PC-3 (cell line): ENCODE data around the gene NALCN. TPM values are rescaled to one million over a fixed set of nuclear protein-coding genes. Genes with fewer than 3 reads are reported as not detected.
A peak's percentile ranks its signal among the peaks of the same experiment; 100 is the strongest.

Source experiments
- ATAC-seq: fragments of 200-7000 bp; cut with Tn5 transposase; 2 replicates; pipeline ENCODE4 v1.9.1; 2020; ENCODE audit warnings: mild to moderate bottlenecking, moderate library complexity
- BruUV-seq: library from RNA; stranded (reverse); fragments of 400-500 nt; replicated peaks from 2 replicates; lab custom pipeline; 2021; lab: Mats Ljungman, UMichigan
- CTCF ChIA-PET: fragments of 300-600 bp; sonication (Branson Sonifier 250); formaldehyde crosslinking; loops from one replicate; lab custom pipeline; 2022; ENCODE audit warnings: antibody characterized with exemption; lab: Charles Lee
- POLR2A ChIA-PET: fragments of 300-600 bp; sonication (Branson Sonifier 250); formaldehyde crosslinking; loops from one replicate; lab custom pipeline; 2022; ENCODE audit warnings: antibody characterized with exemption; ENCODE audit not compliant: unreplicated experiment; lab: Charles Lee
- DNase-seq: peaks from one replicate; pipeline ENCODE4 v3.0.0-alpha.2; 2015
- H2AFZ ChIP-seq: fragments of 300-600 bp; sonication (generic); 2 replicates; pipeline ENCODE4 v1.6.0; 2016; ENCODE audit warnings: antibody characterized with exemption, low read length
- H3F3A ChIP-seq: fragments of 300-600 bp; sonication (generic); one replicate; pipeline ENCODE4 v1.6.0; 2017; ENCODE audit warnings: antibody characterized with exemption, low read length, control low read depth, mild to moderate bottlenecking; ENCODE audit not compliant: unreplicated experiment
- H3K27ac ChIP-seq: fragments of 300-600 bp; sonication (generic); 2 replicates; pipeline ENCODE4 v1.5.1; 2016; ENCODE audit warnings: mild to moderate bottlenecking, low read length
- H3K27me3 ChIP-seq: fragments of 300-600 bp; sonication (generic); 2 replicates; pipeline ENCODE4 v1.6.1; 2016; ENCODE audit warnings: low read length, mixed read lengths
- H3K36me3 ChIP-seq: fragments of 300-600 bp; sonication (generic); 2 replicates; pipeline ENCODE4 v1.6.1; 2016; ENCODE audit warnings: low read depth, mixed run types, low read length, mixed read lengths
- H3K4me1 ChIP-seq: fragments of 300-600 bp; sonication (generic); 2 replicates; pipeline ENCODE4 v1.5.1; 2016; ENCODE audit warnings: low read length; ENCODE audit not compliant: insufficient read depth
- H3K4me2 ChIP-seq: fragments of 300-600 bp; sonication (generic); 2 replicates; pipeline ENCODE4 v1.6.0; 2016; ENCODE audit warnings: low read length
- H3K4me3 ChIP-seq: fragments of 300-600 bp; sonication (generic); 2 replicates; pipeline ENCODE4 v1.5.1; 2016; ENCODE audit warnings: mild to moderate bottlenecking, low read length, mixed read lengths
- H3K79me2 ChIP-seq: fragments of 300-600 bp; sonication (generic); 2 replicates; pipeline ENCODE4 v1.6.1; 2017; ENCODE audit warnings: low read length, mixed read lengths
- H3K9ac ChIP-seq: fragments of 300-600 bp; sonication (generic); 2 replicates; pipeline ENCODE4 v1.6.0; 2016; ENCODE audit warnings: mild to moderate bottlenecking, low read length
- H3K9me2 ChIP-seq: fragments of 300-600 bp; sonication (generic); replicated peaks from 2 replicates; pipeline ENCODE4 v1.6.1; 2016; ENCODE audit warnings: mixed run types, low read length, mixed read lengths
- H3K9me3 ChIP-seq: fragments of 300-600 bp; sonication (generic); 2 replicates; pipeline ENCODE4 v1.6.1; 2016; ENCODE audit warnings: low read length, mixed read lengths
- H4K20me1 ChIP-seq: fragments of 300-600 bp; sonication (generic); 2 replicates; pipeline ENCODE4 v1.6.1; 2016; ENCODE audit warnings: low read length, mixed read lengths
- EZH2 ChIP-seq: fragments of 300-600 bp; sonication (generic); IDR thresholded peaks from one replicate; pipeline ENCODE4 v1.6.1; 2017; ENCODE audit warnings: antibody characterized with exemption, mild to moderate bottlenecking, low read length; ENCODE audit not compliant: unreplicated experiment
- EZH2phosphoT487 ChIP-seq: fragments of 300-600 bp; sonication (generic); IDR thresholded peaks from 2 replicates; pipeline ENCODE4 v1.6.1; 2018; ENCODE audit warnings: mild to moderate bottlenecking, antibody characterized with exemption, low read length, borderline replicate concordance
- intact Hi-C: fragments of 100-400 bp; cut with micrococcal nuclease; formaldehyde crosslinking; loops from 2 replicates; pipeline ENCODE4 v1.9.0; 2023
- total RNA-seq: library from RNA; depleted of rRNA; stranded (reverse); fragments of >200 nt; gene quantifications from 2 replicates; pipeline ENCODE4 v1.2.3, GENCODE V29; 2014
- TF ChIP-seq, protein P1 (sequence below): fragments of 300-600 bp; sonication (generic); conservative IDR thresholded peaks from 2 replicates; pipeline ENCODE4 v1.5.1; 2017; ENCODE audit warnings: antibody characterized with exemption, low read depth, mild to moderate bottlenecking, low read length

NALCN gene
- total RNA-seq, 1 experiment from 2014 or later: 11.8 TPM

DNA sequence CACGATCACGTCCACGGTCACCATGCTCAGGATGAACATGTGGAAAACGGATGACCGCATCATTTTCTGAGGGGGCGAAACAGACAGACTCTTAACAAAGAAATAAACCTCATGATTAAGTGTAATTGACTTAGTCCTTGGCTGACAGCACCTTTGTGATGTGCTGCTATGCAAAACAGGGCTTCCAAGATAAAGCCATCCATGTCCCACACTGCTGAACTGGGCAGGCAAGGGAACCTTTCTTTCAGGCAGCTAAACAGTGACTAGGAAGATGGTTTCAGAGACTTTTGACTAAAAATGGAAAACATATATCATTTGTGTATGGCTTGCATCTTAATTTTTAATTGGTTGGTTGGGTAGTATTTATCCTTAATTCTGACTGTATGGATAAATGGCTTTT, 157.8 kb downstream of the NALCN start:
- Histone ChIP-seq H3K27me3 (no peaks in the 10 kb centered on the region), H3K4me3 (no peak overlapping the region), H3K4me2 (peak overlapping the region; percentile 53), H3K4me1 (peaks cover 23% of the 10 kb centered on the region), H3K9me2 (no peaks in the 10 kb centered on the region), H3K9me3 (no peaks in the 10 kb centered on the region), H3K9ac (peak overlapping the region; percentile 46), H3K36me3 (no peaks in the 10 kb centered on the region), H4K20me1 (no peaks in the 10 kb centered on the region), H3F3A (no peaks in the 10 kb centered on the region), H3K79me2 (no peaks in the 10 kb centered on the region), H3K27ac (peak overlapping the region; percentile 83), H2AFZ (peak overlapping the region; percentile 68; the same call in 1 of the 2 replicates)
- ChIA-PET POLR2A (interaction anchor here (0.7 kb wide), 1 partner anchor 145 kb away, joined by 3 read pairs; no protein-coding TSS in a partner anchor), CTCF (interaction anchor here (1.1 kb wide), 1 partner anchor 9 kb away, joined by 5 read pairs; no protein-coding TSS in a partner anchor)
- DNase-seq: no peak
- BruUV-seq: no TSS peak
- no peak for TF ChIP-seq EZH2
- TF ChIP-seq, protein P1, sequence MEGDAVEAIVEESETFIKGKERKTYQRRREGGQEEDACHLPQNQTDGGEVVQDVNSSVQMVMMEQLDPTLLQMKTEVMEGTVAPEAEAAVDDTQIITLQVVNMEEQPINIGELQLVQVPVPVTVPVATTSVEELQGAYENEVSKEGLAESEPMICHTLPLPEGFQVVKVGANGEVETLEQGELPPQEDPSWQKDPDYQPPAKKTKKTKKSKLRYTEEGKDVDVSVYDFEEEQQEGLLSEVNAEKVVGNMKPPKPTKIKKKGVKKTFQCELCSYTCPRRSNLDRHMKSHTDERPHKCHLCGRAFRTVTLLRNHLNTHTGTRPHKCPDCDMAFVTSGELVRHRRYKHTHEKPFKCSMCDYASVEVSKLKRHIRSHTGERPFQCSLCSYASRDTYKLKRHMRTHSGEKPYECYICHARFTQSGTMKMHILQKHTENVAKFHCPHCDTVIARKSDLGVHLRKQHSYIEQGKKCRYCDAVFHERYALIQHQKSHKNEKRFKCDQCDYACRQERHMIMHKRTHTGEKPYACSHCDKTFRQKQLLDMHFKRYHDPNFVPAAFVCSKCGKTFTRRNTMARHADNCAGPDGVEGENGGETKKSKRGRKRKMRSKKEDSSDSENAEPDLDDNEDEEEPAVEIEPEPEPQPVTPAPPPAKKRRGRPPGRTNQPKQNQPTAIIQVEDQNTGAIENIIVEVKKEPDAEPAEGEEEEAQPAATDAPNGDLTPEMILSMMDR: no peak
- no peak for TF ChIP-seq EZH2phosphoT487
- no peak; the same call in 1 of the 2 replicates for ATAC-seq
- intact Hi-C loops: no loop called here

DNA sequence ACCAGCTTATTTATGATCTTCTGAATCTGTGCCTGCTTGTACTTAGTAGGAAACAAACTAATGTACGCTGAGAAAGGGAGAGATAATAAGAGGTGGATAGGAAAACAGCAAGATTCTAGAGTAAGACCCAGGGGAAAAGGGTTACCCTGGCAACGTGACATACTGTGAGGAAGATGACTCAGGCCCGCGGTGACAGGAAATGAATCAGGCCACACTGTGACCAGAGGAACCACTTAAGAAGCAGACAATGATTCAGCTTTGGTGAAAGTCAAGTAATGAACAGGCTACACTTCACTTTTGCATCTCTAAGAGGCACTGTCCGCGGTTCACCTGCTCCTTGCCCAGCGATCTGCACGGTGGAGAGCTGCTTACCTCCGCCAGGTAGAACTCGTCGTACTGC, 158.2 kb downstream of the NALCN start:
- H3K79me2 ChIP-seq: no peaks in the 10 kb centered on the region
- H3K4me3 ChIP-seq: peak overlapping the region; percentile 10; the same call in 1 of the 2 replicates
- peak overlapping the region; percentile 46 for H3K9ac ChIP-seq
- intact Hi-C loops: no loop called here
- ChIA-PET CTCF (interaction anchor here (1.1 kb wide), 1 partner anchor 9 kb away, joined by 5 read pairs; no protein-coding TSS in a partner anchor), POLR2A (interaction anchor here (0.6 to 0.7 kb wide), 2 partner anchors 48 to 145 kb away, joined by 3 read pairs; no protein-coding TSS in a partner anchor)
- peak overlapping the region; percentile 83 for H3K27ac ChIP-seq
- H3K36me3 ChIP-seq: no peaks in the 10 kb centered on the region
- no peaks in the 10 kb centered on the region for H3K27me3 ChIP-seq
- H2AFZ ChIP-seq: peak overlapping the region; percentile 68; the same call in 1 of the 2 replicates
- DNase-seq (peak; percentile 90), ATAC-seq (peak; percentile 92)
- no peaks in the 10 kb centered on the region for H3K9me3 ChIP-seq
- H3K9me2 ChIP-seq: no peaks in the 10 kb centered on the region
- no TSS peak for BruUV-seq
- H3K4me2 ChIP-seq: peak overlapping the region; percentile 53
- H3F3A ChIP-seq: no peaks in the 10 kb centered on the region
- no peak for TF ChIP-seq EZH2phosphoT487
- TF ChIP-seq, protein P1: peak; percentile 29; the same call in 1 of the 2 replicates
- no peaks in the 10 kb centered on the region for H4K20me1 ChIP-seq
- H3K4me1 ChIP-seq: peaks cover 23% of the 10 kb centered on the region
